ENCODE data around the gene TGFB3. TPM values are rescaled to one million over a fixed set of nuclear protein-coding genes. Genes with fewer than 3 reads are reported as not detected.

TGFB3 gene
- total and polyA plus RNA-seq, 9 of the 15 experiments (the other 6 are each of a cell fraction or from before 2014, with no cell fraction given): 0.39 to 2.0 (median 1.0) TPM

DNA sequence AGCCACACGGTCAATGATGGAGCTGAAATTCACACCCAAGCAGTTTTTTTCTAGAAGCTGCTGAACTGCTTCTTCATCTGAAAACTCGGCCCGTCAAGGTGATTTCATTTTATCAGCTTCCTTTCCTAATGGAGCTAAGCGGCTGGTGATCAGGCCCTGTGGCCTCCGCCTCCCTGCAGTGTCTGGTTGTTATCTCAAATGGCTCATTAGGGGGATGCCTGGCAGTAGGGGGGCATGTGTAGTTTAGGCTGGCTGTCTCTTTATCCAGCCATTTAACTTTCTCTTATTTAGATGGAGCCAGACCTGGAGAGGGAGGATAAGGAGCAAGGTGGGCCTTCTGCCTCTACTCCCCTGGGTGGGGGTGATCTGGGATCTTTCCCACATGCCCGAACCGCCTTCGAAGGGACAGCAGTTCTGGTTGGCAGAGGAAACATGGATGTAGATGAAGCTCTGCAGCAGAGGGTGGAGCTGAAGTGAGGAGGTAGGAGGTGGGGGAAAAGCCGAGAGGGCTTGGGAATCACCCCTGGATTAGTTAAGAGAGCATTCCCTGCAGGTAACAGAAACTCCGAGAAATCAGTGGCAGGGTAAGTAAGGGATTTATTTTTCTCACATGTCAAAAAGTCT is 64.4 kb downstream of the TGFB3 start:
- Histone ChIP-seq H3K9ac (ENCODE audit: insufficient read depth in 1 of 2, low read depth in 2 of 2, low read length in 2 of 2) (no peak overlapping the region), H3K79me2 (ENCODE audit: control insufficient read depth, insufficient read depth, low read length) (no peaks in the 10 kb centered on the region), H3K4me3 (no peak overlapping the region), H3K9me1 (ENCODE audit: control insufficient read depth, insufficient read depth, low read length) (no peaks in the 10 kb centered on the region), H4K20me1 (replicated peaks; ENCODE audit: control insufficient read depth, insufficient read depth, low read length) (no peaks in the 10 kb centered on the region), H3K36me3 (ENCODE audit: control insufficient read depth, insufficient read depth, low read length) (no peaks in the 10 kb centered on the region), H3K27ac (ENCODE audit: extremely low read depth, low read depth, low read length) (no peak overlapping the region), H2AFZ (ENCODE audit: low read depth, low read length) (no peak overlapping the region), H3K27me3 (ENCODE audit: control insufficient read depth in 2 of 2, insufficient read depth in 2 of 2, low read length in 2 of 2) (no peaks in the 10 kb centered on the region), H3K9me3 (replicated peaks; ENCODE audit: control insufficient read depth, insufficient read depth, low read depth, low read length) (no peaks in the 10 kb centered on the region), H3K4me1 (replicated peaks in 1 of 2; ENCODE audit: control insufficient read depth in 2 of 2, insufficient read depth in 2 of 2, low read length in 2 of 2) (peaks cover 0 to 2% of the 10 kb centered on the region in 2 experiments; a peak in 3 of 5 replicates), H3K4me2 (ENCODE audit: insufficient read depth, low read length) (no peak overlapping the region)
- CTCF ChIA-PET (ENCODE audit: low intra/inter-chr PET ratio): no interaction called here
- intact Hi-C loops (cut with micrococcal nuclease) (no loop called here), in situ Hi-C loops (cut with MboI) (no loop called here)
- ATAC-seq (no peak), FAIRE-seq (no peak), DNase-seq (ENCODE audit: extremely low read depth in 1 of 4, low spot score in 3 of 4) (no peak)
- 57% methylated on average over 9 of the region's 10 CpGs for WGBS (ENCODE audit: insufficient coverage, low coverage, missing lambda C conversion rate)
- TF ChIP-seq, protein P1, sequence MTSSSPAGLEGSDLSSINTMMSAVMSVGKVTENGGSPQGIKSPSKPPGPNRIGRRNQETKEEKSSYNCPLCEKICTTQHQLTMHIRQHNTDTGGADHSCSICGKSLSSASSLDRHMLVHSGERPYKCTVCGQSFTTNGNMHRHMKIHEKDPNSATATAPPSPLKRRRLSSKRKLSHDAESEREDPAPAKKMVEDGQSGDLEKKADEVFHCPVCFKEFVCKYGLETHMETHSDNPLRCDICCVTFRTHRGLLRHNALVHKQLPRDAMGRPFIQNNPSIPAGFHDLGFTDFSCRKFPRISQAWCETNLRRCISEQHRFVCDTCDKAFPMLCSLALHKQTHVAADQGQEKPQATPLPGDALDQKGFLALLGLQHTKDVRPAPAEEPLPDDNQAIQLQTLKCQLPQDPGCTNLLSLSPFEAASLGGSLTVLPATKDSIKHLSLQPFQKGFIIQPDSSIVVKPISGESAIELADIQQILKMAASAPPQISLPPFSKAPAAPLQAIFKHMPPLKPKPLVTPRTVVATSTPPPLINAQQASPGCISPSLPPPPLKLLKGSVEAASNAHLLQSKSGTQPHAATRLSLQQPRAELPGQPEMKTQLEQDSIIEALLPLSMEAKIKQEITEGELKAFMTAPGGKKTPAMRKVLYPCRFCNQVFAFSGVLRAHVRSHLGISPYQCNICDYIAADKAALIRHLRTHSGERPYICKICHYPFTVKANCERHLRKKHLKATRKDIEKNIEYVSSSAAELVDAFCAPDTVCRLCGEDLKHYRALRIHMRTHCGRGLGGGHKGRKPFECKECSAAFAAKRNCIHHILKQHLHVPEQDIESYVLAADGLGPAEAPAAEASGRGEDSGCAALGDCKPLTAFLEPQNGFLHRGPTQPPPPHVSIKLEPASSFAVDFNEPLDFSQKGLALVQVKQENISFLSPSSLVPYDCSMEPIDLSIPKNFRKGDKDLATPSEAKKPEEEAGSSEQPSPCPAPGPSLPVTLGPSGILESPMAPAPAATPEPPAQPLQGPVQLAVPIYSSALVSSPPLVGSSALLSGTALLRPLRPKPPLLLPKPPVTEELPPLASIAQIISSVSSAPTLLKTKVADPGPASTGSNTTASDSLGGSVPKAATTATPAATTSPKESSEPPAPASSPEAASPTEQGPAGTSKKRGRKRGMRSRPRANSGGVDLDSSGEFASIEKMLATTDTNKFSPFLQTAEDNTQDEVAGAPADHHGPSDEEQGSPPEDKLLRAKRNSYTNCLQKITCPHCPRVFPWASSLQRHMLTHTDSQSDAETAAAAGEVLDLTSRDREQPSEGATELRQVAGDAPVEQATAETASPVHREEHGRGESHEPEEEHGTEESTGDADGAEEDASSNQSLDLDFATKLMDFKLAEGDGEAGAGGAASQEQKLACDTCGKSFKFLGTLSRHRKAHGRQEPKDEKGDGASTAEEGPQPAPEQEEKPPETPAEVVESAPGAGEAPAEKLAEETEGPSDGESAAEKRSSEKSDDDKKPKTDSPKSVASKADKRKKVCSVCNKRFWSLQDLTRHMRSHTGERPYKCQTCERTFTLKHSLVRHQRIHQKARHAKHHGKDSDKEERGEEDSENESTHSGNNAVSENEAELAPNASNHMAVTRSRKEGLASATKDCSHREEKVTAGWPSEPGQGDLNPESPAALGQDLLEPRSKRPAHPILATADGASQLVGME (CRISPR knock-in tag; IDR thresholded peaks at IDR 0.05): no peak
- TF ChIP-seq TARDBP (IDR thresholded peaks at IDR 0.05) (no peak), GABPA (tag; conservative IDR thresholded peaks at IDR 0.05; ENCODE audit: low read depth) (no peak), EGR1 (conservative IDR thresholded peaks at IDR 0.05) (no peak), ZNF644 (tag; IDR thresholded peaks at IDR 0.05; ENCODE audit: low read depth) (no peak)
- TF ChIP-seq, protein P2, sequence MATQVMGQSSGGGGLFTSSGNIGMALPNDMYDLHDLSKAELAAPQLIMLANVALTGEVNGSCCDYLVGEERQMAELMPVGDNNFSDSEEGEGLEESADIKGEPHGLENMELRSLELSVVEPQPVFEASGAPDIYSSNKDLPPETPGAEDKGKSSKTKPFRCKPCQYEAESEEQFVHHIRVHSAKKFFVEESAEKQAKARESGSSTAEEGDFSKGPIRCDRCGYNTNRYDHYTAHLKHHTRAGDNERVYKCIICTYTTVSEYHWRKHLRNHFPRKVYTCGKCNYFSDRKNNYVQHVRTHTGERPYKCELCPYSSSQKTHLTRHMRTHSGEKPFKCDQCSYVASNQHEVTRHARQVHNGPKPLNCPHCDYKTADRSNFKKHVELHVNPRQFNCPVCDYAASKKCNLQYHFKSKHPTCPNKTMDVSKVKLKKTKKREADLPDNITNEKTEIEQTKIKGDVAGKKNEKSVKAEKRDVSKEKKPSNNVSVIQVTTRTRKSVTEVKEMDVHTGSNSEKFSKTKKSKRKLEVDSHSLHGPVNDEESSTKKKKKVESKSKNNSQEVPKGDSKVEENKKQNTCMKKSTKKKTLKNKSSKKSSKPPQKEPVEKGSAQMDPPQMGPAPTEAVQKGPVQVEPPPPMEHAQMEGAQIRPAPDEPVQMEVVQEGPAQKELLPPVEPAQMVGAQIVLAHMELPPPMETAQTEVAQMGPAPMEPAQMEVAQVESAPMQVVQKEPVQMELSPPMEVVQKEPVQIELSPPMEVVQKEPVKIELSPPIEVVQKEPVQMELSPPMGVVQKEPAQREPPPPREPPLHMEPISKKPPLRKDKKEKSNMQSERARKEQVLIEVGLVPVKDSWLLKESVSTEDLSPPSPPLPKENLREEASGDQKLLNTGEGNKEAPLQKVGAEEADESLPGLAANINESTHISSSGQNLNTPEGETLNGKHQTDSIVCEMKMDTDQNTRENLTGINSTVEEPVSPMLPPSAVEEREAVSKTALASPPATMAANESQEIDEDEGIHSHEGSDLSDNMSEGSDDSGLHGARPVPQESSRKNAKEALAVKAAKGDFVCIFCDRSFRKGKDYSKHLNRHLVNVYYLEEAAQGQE (IDR thresholded peaks at IDR 0.05; ENCODE audit: borderline replicate concordance): no peak
- TF ChIP-seq, protein P2 (CRISPR knock-in tag; IDR thresholded peaks at IDR 0.05; ENCODE audit: low read depth): no peak
- POLR2A ChIA-PET: interaction anchor here (0.6 to 1.0 kb wide), 2 partner anchors 9 to 195 kb away, joined by 3 read pairs; no protein-coding TSS in a partner anchor
- BruUV-seq (replicated peaks): no TSS peak

Data from K562 (cell line).